IMR-90 (cell line): ENCODE results near the gene YEATS4. TPM values are rescaled to one million over a fixed set of nuclear protein-coding genes. Genes with fewer than 3 reads are reported as not detected.

Experiments used
- ATAC-seq: fragments of 200-7000 bp; cut with Tn5 transposase; 2 replicates; pipeline ENCODE4 v1.9.1; 2020; ENCODE audit warnings: low read depth, mild to moderate bottlenecking, moderate library complexity
- BruUV-seq: library from RNA; stranded (reverse); fragments of 400-500 nt; replicated peaks from 2 replicates; lab custom pipeline; 2021; lab: Mats Ljungman, UMichigan
- CTCF ChIA-PET: fragments of 300-600 bp; formaldehyde crosslinking; extraction: SDS; loops from one replicate; lab custom pipeline; 2021; ENCODE audit warnings: antibody characterized with exemption; lab: Yijun Ruan, JAX
- POLR2A ChIA-PET: fragments of 300-600 bp; sonication (Branson Sonifier 250); formaldehyde crosslinking; loops from one replicate; lab custom pipeline; 2022; ENCODE audit warnings: antibody characterized with exemption; ENCODE audit not compliant: unreplicated experiment; lab: Charles Lee
- DNase-seq: peaks from one replicate; pipeline ENCODE4 v3.0.0; 2013
- H2AFZ ChIP-seq: replicated peaks from 2 replicates; pipeline ENCODE3; 2013; ENCODE audit warnings: low read length, mild to moderate bottlenecking; ENCODE audit not compliant: poor library complexity
- H2AK5ac ChIP-seq: 2 replicates; pipeline ENCODE4 v1.6.1; 2013; ENCODE audit warnings: low read depth, low read length, inconsistent platforms
- H2AK9ac ChIP-seq: replicated peaks from 2 replicates; pipeline ENCODE3; 2013; ENCODE audit warnings: mild to moderate bottlenecking, low read depth, low read length, moderate library complexity; ENCODE audit not compliant: poor library complexity
- H2BK120ac ChIP-seq: 2 replicates; pipeline ENCODE4 v1.6.1; 2013; ENCODE audit warnings: low read depth, low read length, inconsistent platforms
- H2BK15ac ChIP-seq: 3 replicates; pipeline ENCODE4 v1.6.1; 2013; ENCODE audit warnings: low read depth, low read length, inconsistent platforms
- H2BK20ac ChIP-seq: 2 replicates; pipeline ENCODE4 v1.6.1; 2013; ENCODE audit warnings: low read depth, mild to moderate bottlenecking, inconsistent platforms, low read length, moderate library complexity
- H2BK5ac ChIP-seq: 2 replicates; pipeline ENCODE4 v1.6.1; 2013; ENCODE audit warnings: mild to moderate bottlenecking, low read depth, low read length, inconsistent platforms; ENCODE audit not compliant: poor library complexity, severe bottlenecking
- H3K14ac ChIP-seq: replicated peaks from 2 replicates; pipeline ENCODE4 v1.6.1; 2013; ENCODE audit warnings: low read depth, low read length, inconsistent platforms
- H3K18ac ChIP-seq: 2 replicates; pipeline ENCODE4 v1.6.1; 2013; ENCODE audit warnings: low read depth, low read length, control low read depth
- H3K23ac ChIP-seq: 2 replicates; pipeline ENCODE4 v1.6.1; 2013; ENCODE audit warnings: low read depth, low read length, inconsistent platforms
- H3K27ac ChIP-seq: 2 replicates; pipeline ENCODE4 v1.5.1; 2013; ENCODE audit warnings: mild to moderate bottlenecking, control low read depth, low read length; ENCODE audit not compliant: insufficient read depth
- H3K27me3 ChIP-seq: 2 replicates; pipeline ENCODE4 v1.6.1; 2013; ENCODE audit warnings: low read length; ENCODE audit not compliant: control insufficient read depth, insufficient read depth
- H3K36me3 ChIP-seq: 2 replicates; pipeline ENCODE4 v1.6.1; 2013; ENCODE audit warnings: low read length, mixed read lengths; ENCODE audit not compliant: control insufficient read depth, insufficient read depth
- H3K4ac ChIP-seq: 2 replicates; pipeline ENCODE4 v1.6.1; 2013; ENCODE audit warnings: low read depth, low read length, inconsistent platforms
- H3K4me1 ChIP-seq: 2 replicates; pipeline ENCODE4 v1.6.1; 2013; ENCODE audit warnings: low read length, mixed read lengths; ENCODE audit not compliant: control insufficient read depth, insufficient read depth
- H3K4me2 ChIP-seq: 2 replicates; pipeline ENCODE4 v1.6.1; 2013; ENCODE audit warnings: low read depth, mild to moderate bottlenecking, control low read depth, low read length, moderate library complexity
- H3K4me3 ChIP-seq: 2 replicates; pipeline ENCODE4 v1.5.1; 2013; ENCODE audit warnings: low read depth, mild to moderate bottlenecking, control low read depth, low read length, moderate library complexity; ENCODE audit not compliant: insufficient read depth
- H3K56ac ChIP-seq: 2 replicates; pipeline ENCODE4 v1.6.1; 2013; ENCODE audit warnings: low read length, inconsistent platforms; ENCODE audit not compliant: insufficient read depth; ENCODE audit errors: extremely low read depth
- H3K79me1 ChIP-seq, 2 experiments: 2 replicates each; pipeline ENCODE4 v1.6.1; 2013; ENCODE audit warnings: low read length in 2 of 2, inconsistent platforms in 1 of 2, low read depth in 1 of 2
- H3K9ac ChIP-seq: 2 replicates; pipeline ENCODE4 v1.6.1; 2013; ENCODE audit warnings: low read depth, low read length, control low read depth
- H3K9me1 ChIP-seq: 2 replicates; pipeline ENCODE4 v1.6.1; 2013; ENCODE audit warnings: low read length, inconsistent platforms; ENCODE audit not compliant: insufficient read depth
- H3K9me3 ChIP-seq: 2 replicates; pipeline ENCODE4 v1.6.1; 2013; ENCODE audit warnings: low read length; ENCODE audit not compliant: control insufficient read depth, insufficient read depth
- H4K20me1 ChIP-seq: 2 replicates; pipeline ENCODE4 v1.6.1; 2013; ENCODE audit warnings: low read length, inconsistent platforms; ENCODE audit not compliant: insufficient read depth
- H4K5ac ChIP-seq: 2 replicates; pipeline ENCODE4 v1.6.1; 2013; ENCODE audit warnings: mild to moderate bottlenecking, low read depth, low read length, control low read depth
- H4K8ac ChIP-seq, 2 experiments: 2 replicates each; pipeline ENCODE4 v1.6.1; 2013; ENCODE audit warnings: low read depth in 2 of 2, low read length in 2 of 2, control low read depth in 1 of 2, inconsistent platforms in 1 of 2
- H4K91ac ChIP-seq: 2 replicates; pipeline ENCODE4 v1.6.1; 2013; ENCODE audit warnings: low read depth, low read length, inconsistent platforms; ENCODE audit not compliant: insufficient read depth
- BHLHE40 ChIP-seq: fragments of 150-350 bp; IDR thresholded peaks from 2 replicates; pipeline ENCODE4 v1.6.1; 2016; ENCODE audit warnings: mild to moderate bottlenecking, low read depth, low read length
- CEBPB ChIP-seq: IDR thresholded peaks from 2 replicates; pipeline ENCODE4 v1.6.1; 2012; ENCODE audit warnings: low read depth, low read length, improper control_type of control experiment
- CHD1 ChIP-seq: IDR thresholded peaks from 2 replicates; pipeline ENCODE4 v1.6.1; 2012; ENCODE audit warnings: low read depth, low read length, improper control_type of control experiment
- ELK1 ChIP-seq: fragments of 150-350 bp; IDR thresholded peaks from 2 replicates; pipeline ENCODE4 v1.6.1; 2016; ENCODE audit warnings: low read depth, mild to moderate bottlenecking, low read length, moderate library complexity, borderline replicate concordance
- FOS ChIP-seq: fragments of 150-350 bp; IDR thresholded peaks from 2 replicates; pipeline ENCODE4 v1.6.1; 2016; ENCODE audit warnings: low read depth, low read length
- MAFK ChIP-seq: IDR thresholded peaks from 2 replicates; pipeline ENCODE4 v1.6.1; 2012; ENCODE audit warnings: low read depth, low read length, improper control_type of control experiment
- MAZ ChIP-seq: IDR thresholded peaks from 2 replicates; pipeline ENCODE4 v1.6.1; 2012; ENCODE audit warnings: low read depth, mild to moderate bottlenecking, low read length, improper control_type of control experiment, moderate library complexity, borderline replicate concordance
- MXI1 ChIP-seq: IDR thresholded peaks from 2 replicates; pipeline ENCODE4 v1.6.1; 2012; ENCODE audit warnings: low read depth, mild to moderate bottlenecking, low read length, moderate library complexity, borderline replicate concordance
- NFE2L2 ChIP-seq: fragments of 150-350 bp; IDR thresholded peaks from 2 replicates; pipeline ENCODE4 v1.6.1; 2016; ENCODE audit warnings: low read depth, mild to moderate bottlenecking, low read length
- POLR2A ChIP-seq: IDR thresholded peaks from 2 replicates; pipeline ENCODE4 v1.6.1; 2012; ENCODE audit warnings: mild to moderate bottlenecking, low read depth, low read length
- RAD21 ChIP-seq: IDR thresholded peaks from 2 replicates; pipeline ENCODE4 v1.6.1; 2012; ENCODE audit warnings: low read length, improper control_type of control experiment
- RCOR1 ChIP-seq: IDR thresholded peaks from 2 replicates; pipeline ENCODE4 v1.6.1; 2012; ENCODE audit warnings: mild to moderate bottlenecking, low read length, improper control_type of control experiment; ENCODE audit not compliant: insufficient replicate concordance
- RFX5 ChIP-seq: IDR thresholded peaks from 2 replicates; pipeline ENCODE4 v1.8.0; 2012; ENCODE audit warnings: low read depth, mild to moderate bottlenecking, low read length, moderate library complexity
- SMC3 ChIP-seq: fragments of 150-350 bp; IDR thresholded peaks from 2 replicates; pipeline ENCODE4 v1.6.1; 2016; ENCODE audit warnings: low read depth, mild to moderate bottlenecking, antibody characterized with exemption, low read length, moderate library complexity
- USF2 ChIP-seq: fragments of 150-350 bp; IDR thresholded peaks from 2 replicates; pipeline ENCODE4 v1.6.1; 2017; ENCODE audit warnings: mild to moderate bottlenecking, antibody characterized with exemption, low read length, low read depth
- WGBS, 2 experiments: methylation state at CpG; one replicate each; pipeline versions ENCODE4 v1.1.5 to v1.1.7; 2013; ENCODE audit warnings: missing lambda C conversion rate in 2 of 2; ENCODE audit not compliant: insufficient read length in 1 of 2; ENCODE audit errors: extremely low coverage in 2 of 2; 5-methylcytosine and 5-hydroxymethylcytosine counted together
- dilution Hi-C: fragments of 300-500 bp; cut with HindIII; formaldehyde crosslinking; loops from one replicate; pipeline ENCODE4 v1.14.3; 2018; ENCODE audit warnings: low sequenced_read_pairs; ENCODE audit not compliant: unreplicated experiment
- in situ Hi-C: fragments of 300-500 bp; cut with MboI; formaldehyde crosslinking; loops from 3 replicates; pipeline ENCODE4 v1.14.3; 2019; ENCODE audit warnings: low sequenced_read_pairs, inconsistent platforms, mixed read lengths
- intact Hi-C: fragments of 100-400 bp; cut with micrococcal nuclease; formaldehyde crosslinking; loops from 2 replicates; pipeline ENCODE4 v1.10.0; 2022
- polyA plus RNA-seq, 3 experiments: library from polyadenylated mRNA; depleted of rRNA; stranded (reverse); fragments of >200 nt; gene quantifications; 2 replicates each; pipeline ENCODE4 v1.2.3, GENCODE V29; 2012; ENCODE audit warnings: low replicate concordance in 1 of 3
- total RNA-seq: library from RNA; depleted of rRNA; stranded (reverse); fragments of >200 nt; gene quantifications from 2 replicates; pipeline ENCODE4 v1.2.3, GENCODE V29; 2012
- TF ChIP-seq, protein P1 (sequence below): conservative IDR thresholded peaks from 2 replicates; pipeline ENCODE4 v1.5.1; 2012; ENCODE audit warnings: mild to moderate bottlenecking, low read depth, low read length, improper control_type of control experiment

YEATS4 gene
- total and polyA plus RNA-seq, 2 of the 4 experiments (the other 2 are of a cell fraction): 6.9 to 15.1 TPM

GRCh38 chr12:69354172-69354555, 5.4 kb upstream of the YEATS4 start:
- WGBS, 2 experiments: no CpG with 5 or more reads among the region's 1 CpG
- Histone ChIP-seq H3K9ac (no peak overlapping the region), H2BK15ac (no peak overlapping the region), H3K36me3 (no peaks in the 10 kb centered on the region), H3K23ac (no peak overlapping the region), H3K79me1 (no peaks in the 10 kb centered on the region), H2AFZ (no peak overlapping the region), H2AK9ac (no peak overlapping the region), H3K18ac (no peak overlapping the region), H3K27me3 (0 out of 2 replicates have a peak, but pooled peaks cover 3% of the 10 kb centered on the region), H2BK120ac (no peak overlapping the region), H3K4me2 (no peak overlapping the region), H3K27ac (no peak overlapping the region), H3K56ac (no peak overlapping the region), H3K9me1 (no peaks in the 10 kb centered on the region), H3K9me3 (no peaks in the 10 kb centered on the region), H2BK20ac (no peak overlapping the region), H4K8ac (no peak overlapping the region), H2BK5ac (no peak overlapping the region), H3K4me1 (no peaks in the 10 kb centered on the region), H3K4me3 (no peak overlapping the region), H2AK5ac (no peak overlapping the region), H3K4ac (no peak overlapping the region), H4K91ac (no peak overlapping the region), H3K14ac (no peak overlapping the region), H4K5ac (no peak overlapping the region), H4K20me1 (no peaks in the 10 kb centered on the region)
- DNase-seq (no peak), ATAC-seq (no peak)
- dilution Hi-C loops (no loop called here), intact Hi-C loops (loop anchor here (10.0 kb wide), 1 partner anchor 381 kb away; the partner anchor contains the start of gene RAB3IP), in situ Hi-C loops (no loop called here)
- TF ChIP-seq, protein P1, sequence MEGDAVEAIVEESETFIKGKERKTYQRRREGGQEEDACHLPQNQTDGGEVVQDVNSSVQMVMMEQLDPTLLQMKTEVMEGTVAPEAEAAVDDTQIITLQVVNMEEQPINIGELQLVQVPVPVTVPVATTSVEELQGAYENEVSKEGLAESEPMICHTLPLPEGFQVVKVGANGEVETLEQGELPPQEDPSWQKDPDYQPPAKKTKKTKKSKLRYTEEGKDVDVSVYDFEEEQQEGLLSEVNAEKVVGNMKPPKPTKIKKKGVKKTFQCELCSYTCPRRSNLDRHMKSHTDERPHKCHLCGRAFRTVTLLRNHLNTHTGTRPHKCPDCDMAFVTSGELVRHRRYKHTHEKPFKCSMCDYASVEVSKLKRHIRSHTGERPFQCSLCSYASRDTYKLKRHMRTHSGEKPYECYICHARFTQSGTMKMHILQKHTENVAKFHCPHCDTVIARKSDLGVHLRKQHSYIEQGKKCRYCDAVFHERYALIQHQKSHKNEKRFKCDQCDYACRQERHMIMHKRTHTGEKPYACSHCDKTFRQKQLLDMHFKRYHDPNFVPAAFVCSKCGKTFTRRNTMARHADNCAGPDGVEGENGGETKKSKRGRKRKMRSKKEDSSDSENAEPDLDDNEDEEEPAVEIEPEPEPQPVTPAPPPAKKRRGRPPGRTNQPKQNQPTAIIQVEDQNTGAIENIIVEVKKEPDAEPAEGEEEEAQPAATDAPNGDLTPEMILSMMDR: no peak
- TF ChIP-seq RCOR1 (no peak), BHLHE40 (no peak), SMC3 (no peak), USF2 (no peak), CEBPB (no peak), POLR2A (no peak), NFE2L2 (no peak), MXI1 (no peak), CHD1 (no peak), RFX5 (no peak), FOS (no peak), ELK1 (no peak), RAD21 (no peak), MAFK (no peak), MAZ (no peak)
- no TSS peak for BruUV-seq
- CTCF ChIA-PET: no interaction called here
- POLR2A ChIA-PET: no interaction called here
